KOPT-K1 (cell line): ENCODE measurements around the gene ZBTB17.

ENCODE experiments used
- H3K27ac ChIP-seq: fragments of 200-600 bp; sonication (generic); 2 replicates; pipeline ENCODE4 v1.5.1; 2016; ENCODE audit warnings: antibody characterized with exemption, mild to moderate bottlenecking, low read depth, low read length; ENCODE audit not compliant: poor library complexity, severe bottlenecking
- H3K36me3 ChIP-seq: fragments of 200-600 bp; sonication (generic); 2 replicates; pipeline ENCODE4 v1.5.1; 2017; ENCODE audit warnings: antibody characterized with exemption, mild to moderate bottlenecking, low read length, moderate library complexity; ENCODE audit not compliant: insufficient read depth
- H3K9me3 ChIP-seq: fragments of 200-600 bp; sonication (generic); 2 replicates; pipeline ENCODE4 v1.5.1; 2017; ENCODE audit warnings: antibody characterized with exemption, low read length, mild to moderate bottlenecking; ENCODE audit not compliant: insufficient read depth, poor library complexity, severe bottlenecking

Gene ZBTB17

DNA sequence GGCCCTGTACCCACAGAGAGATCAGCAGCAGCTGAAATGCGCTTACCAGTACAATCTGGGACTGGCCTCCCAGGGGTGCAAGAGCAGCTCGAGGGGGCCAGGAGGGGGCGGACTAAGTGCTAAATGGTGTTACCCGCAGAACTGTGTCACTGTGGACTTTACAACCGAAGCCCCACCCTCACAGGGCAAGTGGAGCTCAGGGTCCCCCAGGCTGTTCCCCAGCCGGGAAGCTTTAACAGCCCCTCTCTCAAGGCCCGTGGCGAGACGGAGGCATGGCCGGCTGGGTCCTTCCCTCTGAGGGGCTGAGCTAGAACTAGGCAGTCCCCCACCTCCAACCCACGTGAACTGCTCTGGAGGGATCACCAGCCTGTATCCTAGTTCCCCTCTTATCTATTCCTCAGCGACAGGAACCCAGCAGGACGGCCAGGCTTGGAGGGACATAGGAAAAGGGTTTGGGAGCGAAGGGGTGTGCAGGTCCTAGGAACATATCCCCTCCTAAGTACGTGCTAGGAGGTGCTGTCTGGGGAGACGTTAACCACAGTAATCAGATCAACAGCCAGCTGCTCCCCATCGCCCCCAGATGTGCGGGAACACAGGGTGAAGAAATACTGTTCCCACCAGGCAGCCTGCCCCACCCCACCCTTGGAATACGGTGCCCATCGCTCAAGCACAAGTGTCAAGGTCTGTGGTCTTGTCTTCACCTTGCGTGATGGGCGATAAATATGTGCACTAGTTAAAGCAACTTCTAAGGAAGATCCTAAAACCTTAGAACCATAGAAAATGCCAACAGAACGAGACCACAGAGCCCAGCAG, 24.4 kb downstream of the ZBTB17 start:
- Histone ChIP-seq H3K9me3 (no peaks in the 10 kb centered on the region), H3K27ac (no peak overlapping the region), H3K36me3 (peaks cover 64% of the 10 kb centered on the region)

DNA sequence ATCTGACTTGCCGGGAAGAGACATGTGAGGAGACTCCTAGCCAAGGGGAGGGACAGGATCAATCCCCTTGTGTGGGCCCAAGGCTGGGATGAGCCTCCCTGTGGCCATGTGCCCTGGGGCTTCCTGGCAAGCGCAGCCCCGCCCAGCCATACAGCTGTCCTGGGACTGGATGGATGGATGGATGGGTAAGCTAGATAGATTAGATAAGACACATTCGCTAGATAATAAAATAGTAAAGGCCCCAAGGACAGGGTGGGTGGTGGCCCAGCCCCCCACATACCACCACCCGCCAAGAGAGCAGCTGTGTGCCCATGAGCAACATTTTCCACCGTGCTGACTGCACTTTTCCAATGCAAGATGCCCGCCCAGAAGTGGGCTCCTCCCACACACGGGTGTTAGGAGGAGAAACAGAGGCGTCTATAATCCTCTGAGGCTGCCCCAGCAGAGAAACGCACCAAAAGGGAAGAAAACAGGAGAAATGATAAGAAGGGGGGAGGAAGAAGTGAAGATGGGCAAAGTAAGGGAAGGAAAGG, 25.1 kb downstream of the ZBTB17 start:
- no peaks in the 10 kb centered on the region for H3K9me3 ChIP-seq
- H3K27ac ChIP-seq = no peak overlapping the region
- H3K36me3 ChIP-seq = peaks cover 71% of the 10 kb centered on the region

DNA sequence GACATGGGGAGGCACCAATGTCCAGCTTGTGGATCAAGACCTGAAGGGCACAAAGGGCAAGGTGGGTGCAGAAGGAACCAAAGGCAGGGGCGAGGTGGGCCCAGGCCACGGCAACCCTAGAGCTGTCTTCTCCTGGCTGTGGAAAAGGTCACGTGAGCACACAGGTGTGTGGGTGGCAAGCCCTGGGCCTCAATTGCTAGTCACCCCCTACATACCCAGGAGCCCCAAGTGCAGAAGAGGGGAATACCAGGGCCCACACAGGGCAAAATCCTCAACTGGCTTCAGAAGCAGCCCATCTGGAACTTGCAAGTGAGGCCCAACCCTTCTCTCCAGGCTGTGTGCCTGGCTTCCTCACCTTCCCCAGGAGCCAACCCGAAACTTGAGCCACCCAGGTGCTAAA, 25.6 kb downstream of the ZBTB17 start:
- H3K27ac ChIP-seq = no peak overlapping the region
- peaks cover 77% of the 10 kb centered on the region for H3K36me3 ChIP-seq
- no peaks in the 10 kb centered on the region for H3K9me3 ChIP-seq

DNA sequence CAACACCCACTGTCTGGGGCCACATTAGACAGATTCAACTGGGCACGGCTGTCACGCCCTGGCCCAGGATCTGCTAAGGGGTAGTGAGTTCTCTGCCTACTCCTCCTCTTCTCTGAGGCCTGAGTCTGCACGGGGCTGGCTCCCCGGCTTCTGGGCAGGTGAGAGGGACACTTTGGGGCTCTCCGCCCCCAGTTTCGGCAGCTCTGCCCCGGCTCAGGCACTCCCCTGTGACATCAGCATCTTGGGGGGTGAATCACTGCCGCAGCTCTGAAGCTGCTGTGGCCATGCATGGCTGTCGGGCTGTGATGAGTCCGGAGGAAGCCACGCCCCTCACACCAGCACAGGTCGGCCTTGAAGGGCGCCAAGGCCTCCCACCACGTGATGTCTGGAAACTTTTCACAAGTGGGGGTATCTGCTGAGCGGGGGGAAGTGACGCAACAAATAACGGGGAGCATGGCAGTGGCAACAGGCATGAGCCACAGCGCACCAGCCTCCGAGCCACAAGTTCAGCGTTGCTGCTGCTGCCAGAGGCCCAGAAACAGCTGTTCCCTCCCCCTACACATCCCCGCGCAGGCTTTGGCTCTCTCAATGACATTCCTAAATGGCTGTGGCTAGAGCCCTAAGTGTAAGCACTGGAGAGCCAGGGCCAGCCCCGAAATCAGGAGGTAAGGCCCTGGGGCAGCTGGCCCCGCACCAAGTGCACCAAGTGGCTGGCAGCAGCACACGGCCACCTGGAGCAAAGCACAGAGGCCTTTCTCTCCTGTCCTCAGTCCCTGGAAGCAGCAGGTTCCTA, 26.3 kb downstream of the ZBTB17 start:
- Histone ChIP-seq H3K9me3 (no peaks in the 10 kb centered on the region), H3K27ac (no peak overlapping the region), H3K36me3 (peaks cover 83% of the 10 kb centered on the region)

DNA sequence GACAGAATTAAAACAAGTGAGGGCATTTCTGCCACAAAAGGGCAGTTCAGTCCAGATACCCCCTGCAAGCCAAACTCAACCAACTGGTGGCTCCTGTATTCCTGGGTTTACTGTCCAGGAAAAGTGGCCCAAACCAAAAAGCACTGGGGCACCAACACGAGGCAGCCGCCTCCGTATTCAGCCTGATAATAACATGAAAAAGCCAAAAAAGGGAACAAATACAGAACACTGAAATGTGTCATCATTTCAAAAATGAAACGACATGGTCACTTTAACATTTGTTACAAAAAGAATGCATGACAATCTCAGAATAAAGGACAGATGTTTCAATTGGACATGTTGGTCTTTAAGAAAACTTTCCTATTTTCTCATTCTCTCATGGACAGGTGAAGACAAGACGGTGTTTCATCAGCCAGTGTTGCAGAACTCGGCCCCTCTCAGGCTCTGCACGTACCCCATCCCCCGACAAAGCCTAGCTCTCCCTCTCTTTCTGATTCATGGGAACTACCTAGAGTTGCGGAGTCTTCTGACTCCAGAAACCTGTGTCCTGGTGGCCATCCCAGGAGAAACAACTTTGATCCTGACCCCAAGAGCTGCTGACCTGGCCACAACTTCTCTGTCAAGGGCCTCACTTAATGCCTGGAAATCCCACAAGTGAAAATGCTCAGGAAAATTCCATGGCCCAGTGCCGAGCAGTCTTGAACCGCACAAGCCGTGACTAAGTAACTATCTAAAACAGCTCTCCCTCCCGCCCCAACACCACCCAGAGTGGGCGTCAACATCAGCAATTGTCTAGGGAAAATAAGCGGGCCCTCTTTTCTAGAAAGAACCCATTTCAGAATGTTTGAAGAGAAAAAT, 27.1 kb downstream of the ZBTB17 start:
- Histone ChIP-seq H3K27ac (no peak overlapping the region), H3K36me3 (peaks cover 84% of the 10 kb centered on the region), H3K9me3 (no peaks in the 10 kb centered on the region)

DNA sequence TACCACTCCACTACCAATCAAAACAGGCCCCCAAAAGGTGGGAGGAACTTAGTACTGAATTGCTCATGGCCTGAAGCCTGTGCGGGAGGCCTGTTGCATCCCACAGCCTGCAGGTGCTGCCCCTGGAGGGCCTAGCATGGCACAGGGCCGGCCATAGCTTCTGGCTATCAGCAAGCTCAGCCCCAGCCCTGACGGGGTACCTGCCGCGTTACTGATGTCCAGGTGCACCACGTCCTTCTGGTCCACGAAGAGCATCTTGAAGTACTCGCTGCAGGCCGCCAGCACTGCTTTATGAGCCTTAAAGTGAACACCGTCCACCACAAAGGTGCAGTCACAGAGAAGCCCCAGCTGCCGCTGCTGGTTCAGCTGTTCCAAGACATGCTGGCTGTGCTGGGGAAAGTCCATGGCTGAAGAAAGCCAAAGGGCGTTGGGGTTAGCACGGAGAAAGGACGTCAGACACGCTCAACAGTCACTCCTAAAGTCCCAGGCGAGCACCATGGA, 27.8 kb downstream of the ZBTB17 start:
- no peaks in the 10 kb centered on the region for H3K9me3 ChIP-seq
- H3K27ac ChIP-seq = no peak overlapping the region
- H3K36me3 ChIP-seq = peaks cover 90% of the 10 kb centered on the region

DNA sequence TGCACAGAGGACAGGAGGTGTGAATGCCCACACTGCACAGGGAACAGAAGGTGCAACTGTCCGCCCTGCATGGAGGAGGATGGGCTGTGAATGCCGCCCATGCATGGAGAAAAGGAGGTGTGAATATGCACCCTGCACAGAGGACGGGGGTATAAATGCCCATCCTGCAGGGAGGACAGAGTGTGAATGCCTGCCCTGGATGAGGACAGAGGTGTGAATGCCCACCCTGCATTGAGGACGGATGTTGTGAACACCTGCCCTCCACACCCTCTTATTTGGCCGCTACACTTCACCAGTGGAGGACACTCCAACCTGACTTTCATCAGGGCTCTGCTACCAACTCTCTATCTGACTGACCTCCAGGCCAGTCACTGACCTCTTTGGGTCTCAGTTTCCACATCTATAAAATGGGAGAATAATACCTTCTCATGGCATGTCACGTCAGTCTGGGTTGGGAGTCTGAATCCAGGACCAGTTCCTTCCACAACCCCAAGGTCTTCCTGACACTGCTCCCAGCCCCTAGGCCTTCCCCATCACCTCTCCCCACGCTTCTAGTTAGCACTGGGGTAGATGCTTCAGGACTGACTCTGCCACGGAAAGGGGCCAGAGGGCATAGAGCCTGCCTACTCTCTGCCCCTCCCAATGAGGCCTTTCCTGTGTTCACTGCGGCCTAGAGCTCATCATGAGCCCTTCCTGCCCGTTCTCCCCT, 28.4 kb downstream of the ZBTB17 start:
- no peak overlapping the region for H3K27ac ChIP-seq
- H3K9me3 ChIP-seq = no peaks in the 10 kb centered on the region
- H3K36me3 ChIP-seq = peaks cover 92% of the 10 kb centered on the region

DNA sequence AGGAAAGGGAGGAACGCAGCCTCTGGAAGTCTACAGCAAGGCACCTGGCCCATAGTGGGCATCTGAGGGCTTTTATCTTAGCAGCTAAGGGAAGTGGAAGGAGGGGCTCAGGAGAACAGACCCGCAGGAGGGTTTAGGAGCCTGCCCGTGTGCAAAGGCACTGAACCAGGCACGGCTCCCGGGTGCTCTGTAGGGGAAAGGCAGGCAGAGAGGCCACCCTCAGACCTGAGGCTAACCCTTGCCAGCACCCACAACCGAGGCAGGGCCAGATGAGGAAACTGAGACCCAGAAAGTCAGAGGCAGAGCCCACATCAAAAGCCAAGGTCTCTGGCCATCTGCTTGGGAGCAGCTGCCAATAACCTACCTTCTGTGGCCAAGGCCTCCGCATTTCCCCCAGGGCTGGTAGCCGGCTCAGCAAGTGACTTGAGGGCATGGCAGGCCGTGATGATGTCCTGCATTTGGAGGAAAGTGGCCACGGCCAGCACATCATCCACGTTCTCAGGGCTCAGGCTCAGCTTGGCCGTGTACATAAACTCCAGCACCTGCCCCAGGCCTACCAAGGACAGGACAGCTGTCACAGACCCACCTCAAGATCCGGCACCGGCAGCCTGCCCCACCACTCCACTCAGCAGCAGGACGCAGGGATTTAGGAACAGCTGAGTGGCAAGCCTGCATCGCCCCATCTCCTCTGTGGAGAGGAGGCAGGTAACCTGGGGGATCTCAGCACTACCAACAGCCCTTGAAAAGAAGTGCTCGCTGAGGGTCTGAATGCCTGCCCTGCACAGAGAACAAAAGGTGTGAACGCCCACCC, 29.1 kb downstream of the ZBTB17 start:
- H3K9me3 ChIP-seq = no peaks in the 10 kb centered on the region
- H3K36me3 ChIP-seq = peaks cover 92% of the 10 kb centered on the region
- no peak overlapping the region for H3K27ac ChIP-seq

DNA sequence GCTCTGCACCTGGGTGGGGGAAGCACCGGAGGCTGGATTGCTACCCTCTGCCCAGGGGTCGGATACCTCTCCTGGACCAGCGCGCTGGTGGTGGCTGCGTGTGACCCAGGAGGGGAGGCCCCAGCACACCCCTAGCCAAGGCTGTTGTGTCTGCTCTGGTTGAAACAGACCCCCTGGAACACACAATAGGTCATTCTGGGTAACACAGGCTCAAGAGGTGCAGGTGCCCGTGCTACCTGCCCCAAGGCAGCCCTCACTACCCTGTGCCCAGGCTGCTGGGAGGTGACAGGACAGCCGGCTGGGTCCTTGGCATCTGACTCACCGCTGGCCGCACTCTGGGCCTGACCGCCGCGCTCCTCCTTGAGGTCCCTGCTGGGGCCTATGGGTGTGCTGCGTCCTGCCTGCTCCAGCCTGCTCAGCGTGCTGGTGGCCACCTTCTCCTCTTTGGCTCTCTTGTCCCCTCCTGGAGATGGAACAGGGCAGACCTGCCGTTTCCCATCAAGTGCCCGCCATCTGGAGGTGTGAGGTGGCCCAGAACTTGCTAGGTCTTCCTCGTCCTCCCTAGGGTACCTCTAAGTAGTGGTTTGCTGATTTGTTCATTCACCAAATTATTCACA, 30.0 kb downstream of the ZBTB17 start:
- H3K36me3 ChIP-seq = peaks cover 98% of the 10 kb centered on the region
- no peak overlapping the region for H3K27ac ChIP-seq
- no peaks in the 10 kb centered on the region for H3K9me3 ChIP-seq

DNA sequence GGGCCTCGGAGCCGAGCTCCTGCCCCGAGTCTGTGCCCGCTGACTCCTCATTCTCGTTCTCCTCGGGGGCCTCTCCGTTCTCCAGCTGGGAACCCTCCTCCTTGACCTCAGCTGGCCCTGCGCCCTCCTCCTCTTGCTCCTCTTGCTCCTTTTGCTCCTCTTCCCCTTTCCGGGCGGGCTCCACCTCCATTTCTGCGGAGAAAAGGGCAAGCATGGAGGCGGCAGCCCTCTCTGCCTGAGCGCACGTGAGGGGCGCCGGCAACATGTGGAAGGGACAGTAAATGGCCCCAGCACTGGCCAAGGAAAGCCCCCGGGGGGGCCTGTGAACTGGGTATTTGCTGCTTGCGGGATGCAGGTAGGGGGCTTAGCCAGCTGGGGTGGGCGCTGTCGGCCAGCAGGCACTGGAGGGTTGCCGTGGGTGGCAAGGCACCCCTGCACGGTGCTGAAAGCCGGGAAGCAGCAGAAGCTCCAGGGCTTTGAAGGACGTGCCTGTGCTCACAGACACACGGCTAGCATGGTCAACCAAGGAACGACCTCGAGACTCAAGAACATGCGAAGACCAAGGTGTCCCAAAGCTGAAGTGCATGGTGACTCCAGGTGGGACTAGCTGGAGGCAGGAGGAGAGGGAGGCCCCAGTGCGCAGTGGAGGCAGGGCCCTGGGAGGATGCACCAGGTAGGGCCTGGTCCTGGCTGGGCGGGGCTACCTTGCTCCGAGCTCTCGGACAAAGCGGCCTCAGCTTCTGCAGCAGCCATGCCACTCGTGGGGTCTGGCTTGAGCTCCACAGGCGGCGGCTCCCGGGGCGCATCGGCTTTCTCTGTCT, 30.7 kb downstream of the ZBTB17 start:
- Histone ChIP-seq H3K9me3 (no peaks in the 10 kb centered on the region), H3K36me3 (peaks cover 100% of the 10 kb centered on the region), H3K27ac (no peak overlapping the region)

DNA sequence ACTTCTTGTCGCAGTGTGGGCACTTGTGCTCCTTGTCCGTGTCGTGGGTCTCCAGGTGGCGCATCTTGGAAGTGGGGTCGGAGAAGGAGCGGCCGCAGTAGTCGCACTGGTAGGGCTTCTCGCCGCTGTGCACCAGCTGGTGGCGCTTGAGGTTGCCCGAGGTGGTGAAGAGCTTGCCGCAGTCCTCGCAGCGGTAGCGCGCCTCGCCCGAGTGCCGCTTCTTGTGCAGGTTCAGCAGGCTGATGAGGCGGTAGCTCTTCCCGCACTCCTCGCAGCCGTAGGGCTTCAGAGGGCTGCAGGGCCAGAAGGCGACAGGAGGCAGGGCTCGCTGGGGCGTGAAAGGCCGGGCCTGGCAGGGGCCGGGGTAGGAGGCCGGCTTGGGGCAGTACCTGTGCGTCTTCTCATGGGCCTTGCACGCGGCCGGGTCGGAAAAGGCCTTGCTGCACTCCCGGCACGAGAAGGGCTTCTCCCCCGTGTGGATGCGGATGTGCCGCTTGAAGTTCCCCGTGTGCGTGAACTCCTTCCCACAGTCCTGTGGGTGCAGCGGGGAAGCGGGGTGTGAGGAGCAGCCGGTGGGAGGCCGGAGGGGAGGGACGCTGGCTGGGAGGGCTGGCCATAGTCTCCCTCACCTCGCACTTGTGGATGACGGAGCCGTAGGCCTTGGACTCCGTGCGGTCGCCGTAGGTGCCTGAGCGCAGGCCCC, 31.4 kb downstream of the ZBTB17 start:
- no peaks in the 10 kb centered on the region for H3K9me3 ChIP-seq
- H3K27ac ChIP-seq = no peak overlapping the region
- H3K36me3 ChIP-seq = peaks cover 99% of the 10 kb centered on the region

DNA sequence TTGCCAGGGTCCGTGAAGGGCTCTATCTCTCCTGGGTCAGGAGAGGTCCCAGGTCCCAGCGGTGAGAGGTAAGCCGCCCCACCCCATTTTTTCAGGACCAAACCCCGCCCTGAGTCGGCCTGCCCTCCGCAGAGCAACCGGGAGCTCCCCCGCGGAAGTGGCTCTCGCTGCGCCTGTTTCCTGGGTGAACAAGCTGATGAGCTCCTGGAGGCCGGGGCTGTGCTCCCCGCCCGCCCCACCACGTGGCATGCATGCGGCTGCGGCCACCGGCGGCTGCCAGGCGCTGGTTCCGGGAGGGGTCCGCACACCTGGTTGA, 32.0 kb downstream of the ZBTB17 start:
- H3K36me3 ChIP-seq = peaks cover 99% of the 10 kb centered on the region
- H3K9me3 ChIP-seq = no peaks in the 10 kb centered on the region
- no peak overlapping the region for H3K27ac ChIP-seq
